Fibroblast of lung (primary cell): ENCODE results near the gene CCHCR1. TPM values are rescaled to one million over a fixed set of nuclear protein-coding genes. Genes with fewer than 3 reads are reported as not detected.

Experiments used
- DNase-seq, 2 donors: peaks; one replicate each; pipeline versions ENCODE4 v3.0.0 to v3.0.0-alpha.2; 2010; ENCODE audit warnings: low read depth in 2 of 2
- H2AFZ ChIP-seq: 2 replicates; pipeline ENCODE4 v1.5.1; 2012; ENCODE audit warnings: low read length, control low read depth, inconsistent platforms
- H3K27ac ChIP-seq: 2 replicates; pipeline ENCODE4 v1.5.1; 2011; ENCODE audit warnings: low read length, control low read depth; ENCODE audit not compliant: insufficient read depth
- H3K27me3 ChIP-seq: 2 replicates; pipeline ENCODE4 v1.5.1; 2011; ENCODE audit warnings: mild to moderate bottlenecking, low read length; ENCODE audit not compliant: control insufficient read depth, insufficient read depth
- H3K36me3 ChIP-seq: 2 replicates; pipeline ENCODE4 v1.5.1; 2011; ENCODE audit warnings: low read length; ENCODE audit not compliant: control insufficient read depth, insufficient read depth
- H3K4me1 ChIP-seq: 2 replicates; pipeline ENCODE4 v1.5.1; 2011; ENCODE audit warnings: low read length; ENCODE audit not compliant: control insufficient read depth, insufficient read depth; ENCODE audit errors: extremely low read depth
- H3K4me2 ChIP-seq: 2 replicates; pipeline ENCODE4 v1.5.1; 2011; ENCODE audit warnings: low read length, control low read depth; ENCODE audit not compliant: insufficient read depth; ENCODE audit errors: extremely low read depth
- H3K4me3 ChIP-seq, 4 experiments: fragments of 200-600 bp in 1 of 4; sonication (generic) in 1 of 4; replicated peaks in 1 of 4; 2 replicates each; pipeline ENCODE4 v1.5.1; 2011 to 2016; ENCODE audit warnings: low read length in 4 of 4, low read depth in 3 of 4, mild to moderate bottlenecking in 3 of 4, control low read depth in 2 of 4, inconsistent platforms in 1 of 4, mixed read lengths in 1 of 4; ENCODE audit not compliant: insufficient read depth in 1 of 4; ENCODE audit errors: control extremely low read depth in 1 of 4
- H3K79me2 ChIP-seq: 2 replicates; pipeline ENCODE4 v1.5.1; 2012; ENCODE audit warnings: mild to moderate bottlenecking, low read length, inconsistent platforms; ENCODE audit not compliant: control insufficient read depth, insufficient read depth
- H3K9ac ChIP-seq: 2 replicates; pipeline ENCODE4 v1.5.1; 2011; ENCODE audit warnings: mild to moderate bottlenecking, low read length, control low read depth; ENCODE audit not compliant: insufficient read depth
- H3K9me3 ChIP-seq: 2 replicates; pipeline ENCODE4 v1.5.1; 2012; ENCODE audit warnings: low read depth, low read length; ENCODE audit not compliant: control insufficient read depth, insufficient read depth
- H4K20me1 ChIP-seq: 2 replicates; pipeline ENCODE4 v1.5.1; 2011; ENCODE audit warnings: low read length; ENCODE audit not compliant: control insufficient read depth, insufficient read depth; ENCODE audit errors: extremely low read depth
- CTCF ChIP-seq, 2 donors: IDR thresholded peaks in 1 of 2; conservative IDR thresholded peaks in 1 of 2; 1 replicate in 1 of 2; 2 replicates in 1 of 2; pipeline ENCODE4 v1.5.1; 2011 to 2012; ENCODE audit warnings: low read length in 2 of 2, control low read depth in 1 of 2, inconsistent platforms in 1 of 2, low read depth in 1 of 2, mild to moderate bottlenecking in 1 of 2
- EZH2 ChIP-seq: IDR thresholded peaks from 2 replicates; pipeline ENCODE4 v1.5.1; 2012; ENCODE audit warnings: low read length, control low read depth, mild to moderate bottlenecking; ENCODE audit errors: missing control alignments
- polyA plus RNA-seq, 2 donors: library from polyadenylated mRNA; depleted of rRNA in 1 of 2; stranded (reverse) in 1 of 2; unstranded in 1 of 2; fragments of >200 nt; gene quantifications; 2 replicates each; pipeline ENCODE4 v1.2.1, GENCODE V29; 2011 to 2012; ENCODE audit warnings: missing spikeins in 1 of 2
- total RNA-seq: library from RNA; depleted of rRNA; stranded (reverse); fragments of >200 nt; gene quantifications from 2 replicates; pipeline ENCODE4 v1.2.1, GENCODE V29; 2014

Gene CCHCR1
- total and polyA plus RNA-seq, 2 donors (not counting 1 experiment from before 2014, with no cell fraction given), result 7.4 to 19.3 TPM

GRCh38 chr6:31161216-31162126 lies 3.9 kb upstream of the CCHCR1 start:
- no peak overlapping the region for H3K27ac ChIP-seq
- H2AFZ ChIP-seq, result no peak overlapping the region
- H3K9me3 ChIP-seq, result no peaks in the 10 kb centered on the region
- no peak for TF ChIP-seq CTCF (conservative IDR thresholded peaks at IDR 0.05 in 1 of 2, IDR thresholded peaks at IDR 0.05 in 1 of 2; ENCODE audit: low read depth in 1 of 2, low read length in 2 of 2)
- no peak for DNase-seq
- peaks cover 3% of the 10 kb centered on the region for H3K36me3 ChIP-seq
- H3K27me3 ChIP-seq, result no peaks in the 10 kb centered on the region
- no peaks in the 10 kb centered on the region for H4K20me1 ChIP-seq
- H3K9ac ChIP-seq, result no peak overlapping the region
- H3K79me2 ChIP-seq, result peaks cover 23% of the 10 kb centered on the region
- H3K4me2 ChIP-seq, result no peak overlapping the region
- H3K4me1 ChIP-seq, result peaks cover 11% of the 10 kb centered on the region
- H3K4me3 ChIP-seq, result no peak overlapping the region

DNA sequence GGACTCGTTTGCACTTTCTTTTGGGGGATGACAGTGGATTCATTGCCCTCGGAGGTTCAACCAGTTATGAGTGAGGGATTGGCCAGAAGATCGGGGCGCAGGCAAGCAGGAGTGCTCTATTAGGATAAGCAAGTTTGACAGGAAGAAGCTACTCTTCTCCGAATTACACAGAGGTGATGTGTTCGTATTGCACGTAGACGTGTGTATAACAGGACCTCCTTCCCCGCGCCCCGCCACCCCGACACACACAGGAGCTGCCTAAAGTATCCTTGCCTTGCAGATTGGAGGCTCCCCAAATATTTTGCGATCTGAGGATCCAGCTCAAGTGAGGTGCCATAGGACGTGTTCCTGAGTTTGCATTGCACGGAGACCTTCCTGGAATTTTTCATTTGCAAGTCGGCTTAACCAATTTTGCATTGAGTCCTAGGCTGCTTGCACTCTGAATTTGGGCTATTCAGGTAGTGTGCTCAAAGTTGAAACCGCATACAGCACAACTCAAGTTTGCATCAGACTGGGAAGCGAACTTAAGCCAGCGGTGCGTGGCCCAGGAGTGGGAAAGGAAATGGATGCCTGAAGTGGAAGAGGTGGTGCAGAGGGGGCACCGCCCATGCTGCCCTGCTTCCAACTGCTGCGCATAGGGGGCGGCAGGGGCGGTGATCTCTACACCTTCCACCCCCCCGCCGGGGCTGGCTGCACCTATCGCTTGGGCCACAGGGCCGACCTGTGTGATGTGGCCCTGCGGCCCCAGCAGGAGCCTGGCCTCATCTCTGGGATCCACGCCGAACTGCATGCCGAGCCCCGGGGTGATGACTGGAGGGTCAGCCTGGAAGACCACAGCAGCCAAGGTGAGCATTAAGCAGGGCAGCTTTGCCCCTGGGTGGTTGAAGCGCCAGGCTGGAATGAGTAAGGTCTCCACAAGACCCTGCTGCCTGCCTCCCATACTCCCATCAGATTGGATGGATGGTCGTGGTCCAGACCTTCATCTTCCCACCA lies 1.6 kb upstream of the CCHCR1 start:
- peak overlapping the region; percentile 86 to 95 (median 92) for H3K4me3 ChIP-seq
- peak; percentile 15 to 25 for DNase-seq
- peaks cover 5% of the 10 kb centered on the region for H3K36me3 ChIP-seq
- peak overlapping the region; percentile 70 for H3K9ac ChIP-seq
- H3K79me2 ChIP-seq, result peaks cover 23% of the 10 kb centered on the region
- H3K4me2 ChIP-seq, result peak overlapping the region; percentile 97
- H3K27ac ChIP-seq, result peak overlapping the region; percentile 71
- H3K27me3 ChIP-seq, result no peaks in the 10 kb centered on the region
- no peaks in the 10 kb centered on the region for H3K9me3 ChIP-seq
- TF ChIP-seq CTCF (conservative IDR thresholded peaks at IDR 0.05 in 1 of 2, IDR thresholded peaks at IDR 0.05 in 1 of 2; ENCODE audit: low read depth in 1 of 2, low read length in 2 of 2) (no peak), EZH2 (no peak)
- H3K4me1 ChIP-seq, result peaks cover 11% of the 10 kb centered on the region
- peak overlapping the region; percentile 90 for H2AFZ ChIP-seq
- no peaks in the 10 kb centered on the region for H4K20me1 ChIP-seq
